LNCaP clone FGC (cell line): ENCODE measurements around the gene DAP.
"Not testable (repeated sequence)": the region's sequence is repeated elsewhere in the genome, so short reads cannot be mapped to it uniquely, and the experiment has no call there.

Source experiments
- DNase-seq: peaks from one replicate; pipeline ENCODE4 v3.0.0-alpha.2; 2011; ENCODE audit warnings: low read depth
- H3K4me3 ChIP-seq: 2 replicates; pipeline ENCODE4 v1.5.1; 2011; ENCODE audit warnings: mild to moderate bottlenecking, low read depth, low read length, control low read depth
- TF ChIP-seq, protein P1 (sequence below): IDR thresholded peaks from 2 replicates; pipeline ENCODE4 v1.5.1; 2012; ENCODE audit warnings: mild to moderate bottlenecking; ENCODE audit not compliant: control insufficient read depth, insufficient read depth; ENCODE audit errors: extremely low read depth

Gene DAP

DNA sequence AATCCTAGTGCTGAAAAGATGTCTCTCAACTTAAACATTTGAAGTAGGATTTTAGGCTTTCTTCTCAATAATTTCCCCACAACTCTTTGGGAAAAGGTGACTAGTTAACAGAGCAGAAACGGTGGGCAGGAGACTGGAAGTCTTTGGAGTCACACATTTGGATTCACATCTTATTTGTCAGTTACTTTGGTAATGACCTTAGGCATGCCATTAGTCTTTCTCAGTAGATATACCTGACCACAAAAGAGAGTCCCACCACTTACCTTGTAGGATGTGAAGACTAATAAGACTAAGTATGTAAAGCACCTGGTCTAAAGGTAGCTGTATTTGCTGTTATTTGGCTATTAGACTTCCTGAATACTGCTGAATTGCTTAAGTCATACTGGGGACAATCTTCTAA lies 35.4 kb downstream of the DAP start:
- DNase-seq: no peak
- no peak overlapping the region for H3K4me3 ChIP-seq
- TF ChIP-seq, protein P1, sequence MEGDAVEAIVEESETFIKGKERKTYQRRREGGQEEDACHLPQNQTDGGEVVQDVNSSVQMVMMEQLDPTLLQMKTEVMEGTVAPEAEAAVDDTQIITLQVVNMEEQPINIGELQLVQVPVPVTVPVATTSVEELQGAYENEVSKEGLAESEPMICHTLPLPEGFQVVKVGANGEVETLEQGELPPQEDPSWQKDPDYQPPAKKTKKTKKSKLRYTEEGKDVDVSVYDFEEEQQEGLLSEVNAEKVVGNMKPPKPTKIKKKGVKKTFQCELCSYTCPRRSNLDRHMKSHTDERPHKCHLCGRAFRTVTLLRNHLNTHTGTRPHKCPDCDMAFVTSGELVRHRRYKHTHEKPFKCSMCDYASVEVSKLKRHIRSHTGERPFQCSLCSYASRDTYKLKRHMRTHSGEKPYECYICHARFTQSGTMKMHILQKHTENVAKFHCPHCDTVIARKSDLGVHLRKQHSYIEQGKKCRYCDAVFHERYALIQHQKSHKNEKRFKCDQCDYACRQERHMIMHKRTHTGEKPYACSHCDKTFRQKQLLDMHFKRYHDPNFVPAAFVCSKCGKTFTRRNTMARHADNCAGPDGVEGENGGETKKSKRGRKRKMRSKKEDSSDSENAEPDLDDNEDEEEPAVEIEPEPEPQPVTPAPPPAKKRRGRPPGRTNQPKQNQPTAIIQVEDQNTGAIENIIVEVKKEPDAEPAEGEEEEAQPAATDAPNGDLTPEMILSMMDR: no peak

DNA sequence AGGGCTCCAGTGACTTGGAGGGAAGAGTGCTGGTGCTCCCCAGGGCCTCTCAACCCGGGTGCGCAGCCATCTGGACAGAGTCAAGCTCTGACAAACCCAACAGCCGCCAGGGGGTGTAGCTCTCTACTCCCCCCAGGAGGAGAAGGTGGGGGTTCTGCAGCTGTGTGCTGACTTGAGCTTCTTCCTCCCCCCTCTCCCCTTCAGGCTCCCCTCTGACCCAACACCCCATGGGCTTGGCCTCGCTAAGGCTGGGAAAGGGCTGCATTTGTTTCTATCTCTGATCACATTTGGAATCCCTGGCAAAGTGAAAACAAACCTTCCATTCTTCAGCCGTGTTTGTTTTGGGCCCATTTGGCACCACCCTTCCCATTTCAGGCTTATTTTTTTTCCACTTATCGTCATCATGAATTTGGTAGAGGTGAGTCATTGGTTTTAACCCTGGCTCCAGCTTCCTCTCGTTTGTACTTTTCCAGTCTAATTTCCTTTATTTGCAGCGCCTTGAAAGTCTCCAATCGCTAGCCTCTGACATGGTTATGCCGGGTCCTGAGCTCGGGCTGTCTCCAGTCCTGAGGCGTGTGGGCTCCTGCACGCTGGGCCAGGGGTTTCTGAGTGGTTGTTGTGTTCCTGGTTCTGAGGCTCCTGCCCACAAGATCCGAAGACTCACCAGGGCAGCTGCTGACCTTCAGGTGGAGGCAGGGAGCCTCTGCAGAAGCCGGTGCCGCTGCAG lies 36.1 kb downstream of the DAP start:
- no peak for DNase-seq
- TF ChIP-seq, protein P1: no peak
- no peak overlapping the region for H3K4me3 ChIP-seq

DNA sequence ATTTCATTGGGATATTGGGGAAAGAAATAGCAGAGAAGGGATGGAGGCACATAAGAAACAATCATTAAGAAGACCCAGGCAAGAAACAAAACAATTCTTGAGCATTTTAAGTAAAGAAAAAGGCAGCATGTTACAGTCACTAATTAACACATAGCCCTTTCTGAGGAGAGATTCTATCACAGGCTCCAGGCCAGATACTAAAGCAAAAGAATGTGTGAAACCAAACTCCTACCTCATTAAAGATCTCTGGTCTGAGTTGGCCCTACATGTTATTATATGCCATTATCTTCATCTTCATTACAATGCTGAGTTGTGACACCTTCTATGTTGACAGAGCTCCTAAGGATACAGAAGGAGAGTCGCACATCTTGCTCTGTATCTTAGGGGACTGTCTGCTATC lies 37.5 kb downstream of the DAP start:
- TF ChIP-seq, protein P1: no peak
- no peak for DNase-seq
- no peak overlapping the region for H3K4me3 ChIP-seq

DNA sequence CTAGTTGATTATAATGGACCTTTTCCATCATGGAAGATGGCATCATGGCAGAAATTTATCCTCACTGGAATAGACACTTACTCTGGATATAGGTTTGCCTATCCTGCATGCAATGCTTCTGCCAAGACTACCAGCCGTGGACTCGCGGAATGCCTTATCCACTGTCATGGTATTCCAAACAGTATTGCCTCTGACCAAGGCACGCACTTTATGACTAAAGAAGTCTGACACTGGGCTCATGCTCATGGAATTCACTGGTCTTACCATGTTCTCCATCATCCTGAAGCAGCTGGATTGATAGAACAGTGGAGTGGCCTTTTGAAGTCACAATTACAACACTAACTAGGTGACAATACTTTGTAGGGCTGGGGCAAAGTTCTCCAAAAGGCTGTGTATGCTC lies 40.3 kb downstream of the DAP start:
- not testable (repeated sequence) for H3K4me3 ChIP-seq, DNase-seq

DNA sequence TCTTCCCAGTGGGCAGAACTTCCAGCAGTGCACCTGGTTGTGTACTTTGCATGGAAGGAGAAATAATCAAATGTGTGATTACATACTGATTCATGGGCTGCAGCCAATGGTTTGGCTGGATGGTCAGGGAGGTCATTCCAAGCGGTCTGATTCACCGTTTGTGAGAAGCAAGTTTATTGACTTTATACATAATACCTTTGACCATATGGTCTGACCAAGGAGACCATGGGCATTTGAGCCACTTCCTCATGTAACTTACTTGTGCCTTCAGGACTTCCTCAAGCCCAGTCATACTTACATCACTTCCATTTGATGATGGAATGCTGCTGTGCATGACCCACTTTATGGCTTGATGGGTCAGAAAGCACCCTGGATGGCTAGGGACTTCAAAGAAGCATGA lies 41.1 kb downstream of the DAP start:
- H3K4me3 ChIP-seq: no peak overlapping the region
- TF ChIP-seq, protein P1: no peak
- DNase-seq: no peak

DNA sequence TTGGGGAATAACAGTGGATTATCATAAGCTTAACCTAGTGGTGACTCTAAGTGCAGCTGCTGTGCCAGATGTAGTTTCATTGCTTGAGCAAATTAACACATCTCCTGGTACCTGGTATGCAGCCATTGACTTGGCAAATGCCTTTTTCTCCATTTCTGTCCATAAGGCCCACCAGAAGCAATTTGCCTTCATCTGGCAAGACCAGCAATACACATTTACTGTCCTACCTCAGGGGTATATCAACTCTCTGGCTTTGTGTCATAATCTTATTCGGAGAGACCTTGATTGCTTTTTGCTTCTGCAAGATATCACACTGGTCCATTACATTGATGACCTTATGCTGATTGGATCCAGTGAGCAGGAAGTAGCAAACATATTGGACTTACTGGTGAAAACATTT lies 42.4 kb downstream of the DAP start:
- H3K4me3 ChIP-seq, DNase-seq: not testable (repeated sequence)

DNA sequence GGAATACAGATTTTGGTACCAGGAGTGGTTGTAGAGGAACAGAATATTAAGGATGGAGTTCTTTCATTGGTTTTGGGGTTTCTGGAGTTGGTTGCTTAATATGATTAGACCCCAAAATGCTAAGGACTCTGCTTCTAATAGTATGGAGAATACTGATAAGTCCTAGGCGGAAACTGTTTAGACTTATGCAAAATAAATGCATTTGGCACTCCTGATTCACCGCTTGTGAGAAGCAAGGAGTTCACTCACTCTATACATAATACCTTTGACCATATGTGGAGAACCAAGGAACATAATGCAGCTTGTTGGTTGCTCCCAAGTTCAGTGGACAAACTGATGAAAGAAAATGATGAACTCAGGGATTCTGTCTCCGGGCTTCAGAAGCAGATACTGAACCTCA lies 44.2 kb downstream of the DAP start:
- DNase-seq, H3K4me3 ChIP-seq: not testable (repeated sequence)

DNA sequence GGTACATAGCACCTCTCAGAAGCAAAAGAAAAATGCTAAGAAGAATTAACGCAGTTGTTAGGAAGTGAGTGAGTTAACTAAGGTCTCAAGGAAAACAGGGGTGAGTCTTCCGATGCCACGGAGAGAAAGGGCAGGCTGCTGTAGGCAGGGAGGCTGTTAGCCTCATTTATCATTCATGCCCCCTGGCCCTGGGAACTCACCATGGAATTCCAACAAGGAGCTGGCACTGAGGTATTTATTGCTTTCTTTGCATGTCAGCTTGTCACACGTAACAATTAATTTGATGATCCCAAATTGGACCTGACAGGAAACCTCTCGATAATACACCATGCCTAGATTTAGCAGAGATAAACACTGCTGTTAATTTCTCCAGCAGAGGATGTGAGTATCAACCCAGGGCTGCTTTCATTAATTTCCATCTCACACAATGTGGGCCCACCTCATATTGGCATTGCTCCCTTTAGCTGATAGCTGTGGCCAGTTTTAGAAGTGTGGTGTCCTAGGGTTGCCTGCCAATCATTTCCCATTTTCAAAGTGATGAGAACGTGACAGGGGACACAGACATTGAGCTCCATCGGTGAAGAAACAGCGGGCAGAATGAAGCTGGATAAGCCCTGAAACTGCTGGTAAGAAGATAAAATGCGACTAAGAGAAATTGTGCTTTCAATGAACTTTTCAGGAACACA lies 45.3 kb downstream of the DAP start:
- TF ChIP-seq, protein P1: no peak
- no peak for DNase-seq
- H3K4me3 ChIP-seq: no peak overlapping the region
